Stomach (tissue), 4 donors: ENCODE measurements around the gene GALNT2.

Source experiments
- CTCF ChIP-seq, 7 experiments: fragments of 450-650 bp in 4 of 7; fragments of 200-600 bp in 3 of 7; sonication (generic) in 3 of 7; IDR thresholded peaks; one replicate each; pipeline ENCODE4 v1.5.1; 2016 to 2019; ENCODE audit warnings: antibody characterized with exemption in 7 of 7, control low read depth in 2 of 7, mild to moderate bottlenecking in 1 of 7
- POLR2A ChIP-seq, 4 donors: fragments of 450-650 bp; IDR thresholded peaks; one replicate each; pipeline ENCODE4 v1.6.1; 2016; ENCODE audit warnings: antibody characterized with exemption in 4 of 4, control low read depth in 2 of 4, mild to moderate bottlenecking in 1 of 4, moderate library complexity in 1 of 4

GRCh38 chr1:230170153-230170547, 103.1 kb downstream of the GALNT2 start:
- TF ChIP-seq CTCF (IDR thresholded peaks at IDR 0.05) (no peak), POLR2A (IDR thresholded peaks at IDR 0.05) (no peak)
